Choroid plexus epithelial cell (primary cell): ENCODE measurements around the gene COL6A3.
A peak's percentile ranks its signal among the peaks of the same experiment; 100 is the strongest.
"Not testable (repeated sequence)": the region's sequence is repeated elsewhere in the genome, so short reads cannot be mapped to it uniquely, and the experiment has no call there.

Experiments
- DNase-seq: peaks from one replicate; pipeline ENCODE4 v3.0.0-alpha.2; 2010; ENCODE audit warnings: low read depth
- H3K4me3 ChIP-seq: 2 replicates; pipeline ENCODE4 v1.5.1; 2011; ENCODE audit warnings: low read depth, mild to moderate bottlenecking, control low read depth, low read length, moderate library complexity
- CTCF ChIP-seq: conservative IDR thresholded peaks from 2 replicates; pipeline ENCODE4 v1.5.1; 2011; ENCODE audit warnings: low read depth, mild to moderate bottlenecking, control low read depth, inconsistent platforms, low read length, moderate library complexity

The COL6A3 gene

GRCh38 chr2:237421542-237422116 is 7.7 kb upstream of the COL6A3 start:
- peak; percentile 92 for DNase-seq
- H3K4me3 ChIP-seq = peak overlapping the region; percentile 34
- peak; percentile 93 for TF ChIP-seq CTCF

GRCh38 chr2:237418300-237418699 is 4.3 kb upstream of the COL6A3 start:
- DNase-seq = no peak
- no peak for TF ChIP-seq CTCF
- no peak overlapping the region for H3K4me3 ChIP-seq

- no peak for TF ChIP-seq CTCF
- peak overlapping the region; percentile 92 for H3K4me3 ChIP-seq
- DNase-seq = peak; percentile 63
These were observed 782 bp downstream of the COL6A3 start for GRCh38 chr2:237412988-237413776.

GRCh38 chr2:237412646-237412987 is 1.3 kb downstream of the COL6A3 start:
- H3K4me3 ChIP-seq = peak overlapping the region; percentile 92
- no peak for TF ChIP-seq CTCF
- no peak for DNase-seq

GRCh38 chr2:237411683-237412423 is 2.1 kb downstream of the COL6A3 start:
- TF ChIP-seq CTCF = no peak
- DNase-seq = peak; percentile 69
- peak overlapping the region; percentile 92 for H3K4me3 ChIP-seq

GRCh38 chr2:237411092-237411601 is 2.8 kb downstream of the COL6A3 start:
- peak overlapping the region; percentile 92 for H3K4me3 ChIP-seq
- no peak for TF ChIP-seq CTCF
- DNase-seq = peak; percentile 45

- DNase-seq, H3K4me3 ChIP-seq: not testable (repeated sequence)
These were observed 4.7 kb downstream of the COL6A3 start for GRCh38 chr2:237409263-237409662.
